Keratinocyte (primary cell): ENCODE measurements around the gene GP5.

Experiments used
- CTCF ChIP-seq, 3 experiments: IDR thresholded peaks in 1 of 3; conservative IDR thresholded peaks in 1 of 3; optimal IDR thresholded peaks in 1 of 3; 2 replicates in 2 of 3; 3 replicates in 1 of 3; pipeline versions ENCODE3 to v1.5.1; 2011; ENCODE audit warnings: low read length in 3 of 3, mild to moderate bottlenecking in 3 of 3, moderate library complexity in 2 of 3, control low read depth in 1 of 3, inconsistent platforms in 1 of 3; ENCODE audit not compliant: insufficient read depth in 2 of 3; ENCODE audit errors: extremely low read depth in 1 of 3
- EZH2 ChIP-seq: IDR thresholded peaks from one replicate; pipeline ENCODE4 v1.6.1; 2012; ENCODE audit warnings: inconsistent platforms, mild to moderate bottlenecking, low read length, moderate library complexity

DNA sequence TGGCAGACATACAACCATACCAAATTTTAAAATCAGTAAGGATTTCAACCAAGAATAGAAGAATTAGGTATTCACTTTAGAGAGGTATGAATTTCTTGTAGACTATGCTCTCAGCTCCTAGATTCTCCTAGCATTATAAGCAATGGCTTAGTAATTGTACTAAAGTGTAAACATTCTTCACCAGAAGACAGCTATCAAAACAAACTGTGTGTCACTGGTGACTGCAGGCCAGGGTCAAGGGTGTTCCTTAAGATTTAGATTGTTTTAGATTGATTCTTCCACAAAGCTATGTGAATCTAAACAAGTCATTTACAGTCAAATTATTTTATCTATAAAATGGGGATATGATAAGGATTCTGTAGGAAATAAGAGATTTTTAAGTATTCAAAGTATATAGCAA lies 23.1 kb upstream of the GP5 start:
- no peak for TF ChIP-seq CTCF (optimal IDR thresholded peaks at IDR 0.05 in 1 of 3, IDR thresholded peaks at IDR 0.05 in 1 of 3, conservative IDR thresholded peaks at IDR 0.05 in 1 of 3; ENCODE audit: extremely low read depth in 1 of 3, insufficient read depth in 2 of 3, low read length in 3 of 3)
- no peak for TF ChIP-seq EZH2
